Purkinje cell (primary cell): ENCODE data around the gene RPGRIP1L. TPM values are rescaled to one million over a fixed set of nuclear protein-coding genes. Genes with fewer than 3 reads are reported as not detected.

ENCODE experiments used
- polyA plus RNA-seq: library from polyadenylated mRNA; unstranded; fragments of >200 nt; fragmentation: Nextera tagmentation; gene quantifications from 2 replicates; pipeline ENCODE4 v1.2.1, GENCODE V29; 2014

Gene RPGRIP1L
- polyA plus RNA-seq: 19.2 and 33.3 TPM in 2 replicates

DNA sequence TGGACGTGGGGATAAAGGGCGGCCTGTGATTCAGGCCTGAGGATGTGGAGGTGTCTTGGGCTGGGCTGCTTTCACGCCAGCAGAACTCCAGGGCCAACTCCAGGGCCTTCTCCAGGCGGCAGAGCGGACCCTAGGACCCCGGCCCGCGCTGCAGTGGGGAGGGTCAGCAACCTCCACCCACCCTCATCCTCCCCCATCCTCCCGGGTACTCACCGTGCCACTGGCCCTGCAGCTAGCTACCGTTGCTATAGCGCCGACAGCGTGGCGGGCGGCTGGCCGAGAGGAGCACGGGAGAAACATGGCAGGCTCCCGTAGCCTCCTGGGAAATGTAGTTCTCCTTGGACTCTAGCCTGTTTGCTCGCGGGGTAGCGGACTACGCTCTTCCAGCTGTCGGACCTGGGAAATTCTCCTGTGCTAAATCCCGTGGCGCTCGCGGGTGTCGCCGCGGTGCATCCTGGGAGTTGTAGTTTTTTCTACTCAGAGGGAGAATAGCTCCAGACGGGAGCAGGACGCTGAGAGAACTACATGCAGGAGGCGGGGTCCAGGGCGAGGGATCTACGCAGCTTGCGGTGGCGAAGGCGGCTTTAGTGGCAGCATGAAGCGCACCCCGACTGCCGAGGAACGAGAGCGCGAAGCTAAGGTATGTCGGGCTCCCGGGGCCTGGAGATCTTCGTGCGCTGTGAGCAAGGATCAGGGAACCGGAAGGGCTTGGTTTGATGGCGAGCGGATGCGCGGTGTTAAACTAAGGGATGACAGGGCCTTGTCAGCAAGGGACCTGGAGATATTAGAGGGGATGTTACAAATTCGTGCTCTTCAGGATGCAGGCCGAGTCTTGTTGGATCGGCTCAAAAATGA lies at the start of gene RPGRIP1L, which contains the start of gene FTO:
RPGRIP1L (minus strand) TSS at position 270 of the 855 bp plus-strand sequence. CDS start 3,136 bp downstream, outside the sequence.
FTO (plus strand) TSS at position 567 of the 855 bp plus-strand sequence.

Other genes with a start within 250 kb of the RPGRIP1L start
- 61.2 and 71.1 TPM in 2 replicates for gene AKTIP, start 200.7 kb downstream of the RPGRIP1L start, polyA plus RNA-seq
- 83.3 and 115 TPM in 2 replicates for gene FTO, start 297 bp upstream of the RPGRIP1L start, polyA plus RNA-seq